Measurements from ENCODE around the gene KCNC4.

GRCh38 chr1:110250749-110251148 is 40.6 kb downstream of the KCNC4 start:
- TF ChIP-seq POLR2AphosphoS5 (IDR thresholded peaks at IDR 0.05) (no peak), CTCF (IDR thresholded peaks at IDR 0.05) (no peak), POLR2A (IDR thresholded peaks at IDR 0.05) (no peak)

All from stomach (tissue), 4 donors.